ENCODE measurements around the gene FRY.

Gene FRY

DNA sequence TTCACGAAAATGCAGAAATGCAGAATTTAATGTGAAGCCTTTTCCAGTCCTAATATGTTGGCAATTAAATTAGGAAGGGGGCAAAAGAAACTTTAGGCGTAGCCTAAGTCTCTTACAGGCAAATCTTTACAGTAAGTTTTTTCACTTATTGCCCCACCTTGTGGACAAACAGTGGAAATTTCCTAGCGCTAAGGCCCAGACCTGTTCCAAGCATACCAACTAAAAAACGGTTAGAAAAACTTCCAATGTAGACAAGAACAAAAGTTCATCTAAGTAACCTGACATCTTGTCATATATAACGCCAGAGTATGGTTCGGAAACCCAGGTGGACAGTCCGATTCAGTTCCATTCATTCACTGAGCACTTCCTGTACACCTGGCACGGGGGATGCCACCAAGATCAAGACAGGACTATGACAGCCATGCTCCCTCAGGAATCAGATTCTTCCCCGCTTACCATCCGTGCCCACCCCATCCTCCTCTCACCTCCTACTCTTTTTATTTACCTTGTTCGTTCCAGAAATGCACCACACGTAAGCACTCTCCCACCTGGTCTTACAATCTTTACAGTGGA is 278.6 kb downstream of the FRY start:
- TF ChIP-seq ZFX (IDR thresholded peaks at IDR 0.05): no peak
- TF ChIP-seq, protein P1, sequence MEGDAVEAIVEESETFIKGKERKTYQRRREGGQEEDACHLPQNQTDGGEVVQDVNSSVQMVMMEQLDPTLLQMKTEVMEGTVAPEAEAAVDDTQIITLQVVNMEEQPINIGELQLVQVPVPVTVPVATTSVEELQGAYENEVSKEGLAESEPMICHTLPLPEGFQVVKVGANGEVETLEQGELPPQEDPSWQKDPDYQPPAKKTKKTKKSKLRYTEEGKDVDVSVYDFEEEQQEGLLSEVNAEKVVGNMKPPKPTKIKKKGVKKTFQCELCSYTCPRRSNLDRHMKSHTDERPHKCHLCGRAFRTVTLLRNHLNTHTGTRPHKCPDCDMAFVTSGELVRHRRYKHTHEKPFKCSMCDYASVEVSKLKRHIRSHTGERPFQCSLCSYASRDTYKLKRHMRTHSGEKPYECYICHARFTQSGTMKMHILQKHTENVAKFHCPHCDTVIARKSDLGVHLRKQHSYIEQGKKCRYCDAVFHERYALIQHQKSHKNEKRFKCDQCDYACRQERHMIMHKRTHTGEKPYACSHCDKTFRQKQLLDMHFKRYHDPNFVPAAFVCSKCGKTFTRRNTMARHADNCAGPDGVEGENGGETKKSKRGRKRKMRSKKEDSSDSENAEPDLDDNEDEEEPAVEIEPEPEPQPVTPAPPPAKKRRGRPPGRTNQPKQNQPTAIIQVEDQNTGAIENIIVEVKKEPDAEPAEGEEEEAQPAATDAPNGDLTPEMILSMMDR (conservative IDR thresholded peaks at IDR 0.05): peak; percentile 96
- H3K27ac ChIP-seq: no peak overlapping the region

DNA sequence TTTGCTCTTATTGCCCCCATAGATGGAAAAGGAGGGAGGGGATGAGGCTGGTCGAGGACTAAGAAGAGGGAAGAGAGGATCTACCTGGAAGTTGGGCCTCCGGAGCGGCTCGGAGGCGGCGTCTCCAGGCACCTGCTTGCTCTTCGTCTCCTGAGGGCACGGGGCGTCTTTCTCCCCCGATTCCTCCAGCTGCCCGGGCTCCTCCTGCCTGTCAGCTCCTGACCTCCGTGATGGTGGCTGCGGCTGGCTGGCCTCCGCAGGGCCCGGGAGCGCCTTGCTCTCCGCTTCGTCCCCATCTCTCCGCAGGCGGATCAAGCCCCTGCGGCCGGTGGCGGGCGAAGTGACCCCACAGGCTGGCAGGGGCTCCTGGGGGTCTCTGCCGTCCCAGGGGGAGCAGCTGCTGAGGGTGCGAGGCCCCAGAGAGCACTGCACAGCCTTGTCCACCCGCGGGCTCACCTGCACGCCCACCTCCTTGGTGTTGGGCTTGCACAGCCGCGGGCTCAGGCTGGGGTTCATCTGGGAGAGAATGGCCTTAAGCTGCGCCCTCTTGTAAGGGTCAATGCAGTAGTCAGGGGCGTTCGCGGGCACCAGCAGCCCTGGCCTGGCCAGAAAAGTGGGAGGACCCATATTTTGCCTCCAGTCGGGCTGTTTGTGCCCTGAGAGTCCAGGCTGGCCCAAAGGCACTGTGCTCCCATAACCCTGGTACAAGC is 279.8 kb downstream of the FRY start:
- no peak for TF ChIP-seq ZFX (IDR thresholded peaks at IDR 0.05)
- TF ChIP-seq, protein P1 (conservative IDR thresholded peaks at IDR 0.05): no peak

DNA sequence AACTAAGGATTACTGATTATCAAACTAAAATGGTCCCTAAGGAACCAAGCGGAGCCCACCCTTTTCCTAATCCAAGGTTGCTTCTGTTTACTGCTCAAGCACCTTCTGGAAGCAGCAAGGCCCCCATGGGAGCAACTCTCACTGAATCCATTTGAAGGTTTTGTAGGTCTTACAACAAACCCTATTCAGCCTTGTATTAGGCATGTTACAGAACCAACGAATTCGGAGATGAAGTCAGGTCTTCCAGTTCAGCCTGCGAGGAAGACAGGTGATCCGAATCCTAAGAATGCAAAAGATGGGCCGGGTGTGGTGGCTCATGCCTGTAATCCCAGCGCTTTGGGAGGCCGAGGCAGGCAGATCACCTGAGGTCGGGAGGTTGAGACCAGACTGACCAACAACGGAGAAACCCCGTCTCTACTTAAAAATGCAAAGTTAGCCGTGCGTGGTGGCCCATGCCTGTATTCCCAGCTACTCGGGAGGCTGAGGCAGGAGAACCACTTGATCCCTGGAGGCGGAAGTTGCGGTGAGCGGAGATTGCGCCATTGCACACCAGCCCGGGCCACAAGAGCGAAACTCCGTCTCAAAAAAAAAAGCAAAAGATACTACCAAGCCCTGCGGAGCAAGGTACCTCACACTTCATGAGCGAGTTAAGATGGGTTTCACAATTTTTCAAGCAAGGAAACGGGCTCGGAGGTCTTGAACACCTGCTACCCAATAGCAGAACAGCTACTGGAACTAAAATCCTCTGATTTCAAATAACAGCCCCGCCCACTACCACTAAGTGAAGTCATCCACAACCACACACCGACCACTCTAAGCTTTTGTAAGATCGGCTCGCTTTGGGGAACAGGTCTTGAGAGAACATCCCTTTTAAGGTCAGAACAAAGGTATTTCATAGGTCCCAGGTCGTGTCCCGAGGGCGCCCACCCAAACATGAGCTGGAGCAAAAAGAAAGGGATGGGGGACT is 283.0 kb downstream of the FRY start:
- H3K27ac ChIP-seq: peak overlapping the region; percentile 89
- TF ChIP-seq ZFX (IDR thresholded peaks at IDR 0.05): no peak
- TF ChIP-seq, protein P1 (conservative IDR thresholded peaks at IDR 0.05): no peak

More for the DNA sequence above, 279.8 kb downstream of the FRY start:
- H3K27ac ChIP-seq: no peak overlapping the region

DNA sequence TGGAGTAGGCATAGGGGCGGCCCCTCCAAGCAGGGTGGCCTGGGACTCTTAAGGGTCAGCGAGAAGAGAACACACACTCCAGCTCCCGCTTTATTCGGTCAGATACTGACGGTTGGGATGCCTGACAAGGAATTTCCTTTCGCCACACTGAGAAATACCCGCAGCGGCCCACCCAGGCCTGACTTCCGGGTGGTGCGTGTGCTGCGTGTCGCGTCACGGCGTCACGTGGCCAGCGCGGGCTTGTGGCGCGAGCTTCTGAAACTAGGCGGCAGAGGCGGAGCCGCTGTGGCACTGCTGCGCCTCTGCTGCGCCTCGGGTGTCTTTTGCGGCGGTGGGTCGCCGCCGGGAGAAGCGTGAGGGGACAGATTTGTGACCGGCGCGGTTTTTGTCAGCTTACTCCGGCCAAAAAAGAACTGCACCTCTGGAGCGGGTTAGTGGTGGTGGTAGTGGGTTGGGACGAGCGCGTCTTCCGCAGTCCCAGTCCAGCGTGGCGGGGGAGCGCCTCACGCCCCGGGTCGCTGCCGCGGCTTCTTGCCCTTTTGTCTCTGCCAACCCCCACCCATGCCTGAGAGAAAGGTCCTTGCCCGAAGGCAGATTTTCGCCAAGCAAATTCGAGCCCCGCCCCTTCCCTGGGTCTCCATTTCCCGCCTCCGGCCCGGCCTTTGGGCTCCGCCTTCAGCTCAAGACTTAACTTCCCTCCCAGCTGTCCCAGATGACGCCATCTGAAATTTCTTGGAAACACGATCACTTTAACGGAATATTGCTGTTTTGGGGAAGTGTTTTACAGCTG is 283.9 kb downstream of the FRY start, which contains the start of the genes BRCA2 and ZAR1L:
BRCA2 (plus strand) TSS at position 271 of the 790 bp plus-strand sequence. CDS start 953 bp downstream, outside the sequence.
ZAR1L (minus strand) TSS at position 126 of the 790 bp plus-strand sequence. CDS start 3,438 bp downstream, outside the sequence.
- TF ChIP-seq ZFX (IDR thresholded peaks at IDR 0.05): peak; percentile 91
- TF ChIP-seq, protein P1 (conservative IDR thresholded peaks at IDR 0.05): no peak
- H3K27ac ChIP-seq: peak within 1 kb of the TSS; percentile 89

DNA sequence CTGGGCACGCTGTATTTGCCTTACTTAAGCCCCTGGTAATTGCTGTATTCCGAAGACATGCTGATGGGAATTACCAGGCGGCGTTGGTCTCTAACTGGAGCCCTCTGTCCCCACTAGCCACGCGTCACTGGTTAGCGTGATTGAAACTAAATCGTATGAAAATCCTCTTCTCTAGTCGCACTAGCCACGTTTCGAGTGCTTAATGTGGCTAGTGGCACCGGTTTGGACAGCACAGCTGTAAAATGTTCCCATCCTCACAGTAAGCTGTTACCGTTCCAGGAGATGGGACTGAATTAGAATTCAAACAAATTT is 284.4 kb downstream of the FRY start:
- TF ChIP-seq, protein P1 (conservative IDR thresholded peaks at IDR 0.05): no peak
- TF ChIP-seq ZFX (IDR thresholded peaks at IDR 0.05): no peak
- H3K27ac ChIP-seq: peak overlapping the region; percentile 89

DNA sequence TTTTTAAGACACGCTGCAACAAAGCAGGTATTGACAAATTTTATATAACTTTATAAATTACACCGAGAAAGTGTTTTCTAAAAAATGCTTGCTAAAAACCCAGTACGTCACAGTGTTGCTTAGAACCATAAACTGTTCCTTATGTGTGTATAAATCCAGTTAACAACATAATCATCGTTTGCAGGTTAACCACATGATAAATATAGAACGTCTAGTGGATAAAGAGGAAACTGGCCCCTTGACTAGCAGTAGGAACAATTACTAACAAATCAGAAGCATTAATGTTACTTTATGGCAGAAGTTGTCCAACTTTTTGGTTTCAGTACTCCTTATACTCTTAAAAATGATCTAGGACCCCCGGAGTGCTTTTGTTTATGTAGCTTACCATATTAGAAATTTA is 284.9 kb downstream of the FRY start:
- H3K27ac ChIP-seq: peak overlapping the region; percentile 89; the same call in 1 of the 2 replicates
- TF ChIP-seq, protein P1 (conservative IDR thresholded peaks at IDR 0.05): no peak
- TF ChIP-seq ZFX (IDR thresholded peaks at IDR 0.05): no peak

Data from C4-2B (cell line).